Islet precursor cell (in vitro differentiated cells): ENCODE measurements around the gene SLCO6A1.
A peak's percentile ranks its signal among the peaks of the same experiment; 100 is the strongest.
"Not testable (repeated sequence)": the region's sequence is repeated elsewhere in the genome, so short reads cannot be mapped to it uniquely, and the experiment has no call there.

Experiments used
- DNase-seq: peaks from one replicate; pipeline ENCODE4 v3.0.0-alpha.2; 2018

SLCO6A1 gene, protein sequence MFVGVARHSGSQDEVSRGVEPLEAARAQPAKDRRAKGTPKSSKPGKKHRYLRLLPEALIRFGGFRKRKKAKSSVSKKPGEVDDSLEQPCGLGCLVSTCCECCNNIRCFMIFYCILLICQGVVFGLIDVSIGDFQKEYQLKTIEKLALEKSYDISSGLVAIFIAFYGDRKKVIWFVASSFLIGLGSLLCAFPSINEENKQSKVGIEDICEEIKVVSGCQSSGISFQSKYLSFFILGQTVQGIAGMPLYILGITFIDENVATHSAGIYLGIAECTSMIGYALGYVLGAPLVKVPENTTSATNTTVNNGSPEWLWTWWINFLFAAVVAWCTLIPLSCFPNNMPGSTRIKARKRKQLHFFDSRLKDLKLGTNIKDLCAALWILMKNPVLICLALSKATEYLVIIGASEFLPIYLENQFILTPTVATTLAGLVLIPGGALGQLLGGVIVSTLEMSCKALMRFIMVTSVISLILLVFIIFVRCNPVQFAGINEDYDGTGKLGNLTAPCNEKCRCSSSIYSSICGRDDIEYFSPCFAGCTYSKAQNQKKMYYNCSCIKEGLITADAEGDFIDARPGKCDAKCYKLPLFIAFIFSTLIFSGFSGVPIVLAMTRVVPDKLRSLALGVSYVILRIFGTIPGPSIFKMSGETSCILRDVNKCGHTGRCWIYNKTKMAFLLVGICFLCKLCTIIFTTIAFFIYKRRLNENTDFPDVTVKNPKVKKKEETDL

DNA sequence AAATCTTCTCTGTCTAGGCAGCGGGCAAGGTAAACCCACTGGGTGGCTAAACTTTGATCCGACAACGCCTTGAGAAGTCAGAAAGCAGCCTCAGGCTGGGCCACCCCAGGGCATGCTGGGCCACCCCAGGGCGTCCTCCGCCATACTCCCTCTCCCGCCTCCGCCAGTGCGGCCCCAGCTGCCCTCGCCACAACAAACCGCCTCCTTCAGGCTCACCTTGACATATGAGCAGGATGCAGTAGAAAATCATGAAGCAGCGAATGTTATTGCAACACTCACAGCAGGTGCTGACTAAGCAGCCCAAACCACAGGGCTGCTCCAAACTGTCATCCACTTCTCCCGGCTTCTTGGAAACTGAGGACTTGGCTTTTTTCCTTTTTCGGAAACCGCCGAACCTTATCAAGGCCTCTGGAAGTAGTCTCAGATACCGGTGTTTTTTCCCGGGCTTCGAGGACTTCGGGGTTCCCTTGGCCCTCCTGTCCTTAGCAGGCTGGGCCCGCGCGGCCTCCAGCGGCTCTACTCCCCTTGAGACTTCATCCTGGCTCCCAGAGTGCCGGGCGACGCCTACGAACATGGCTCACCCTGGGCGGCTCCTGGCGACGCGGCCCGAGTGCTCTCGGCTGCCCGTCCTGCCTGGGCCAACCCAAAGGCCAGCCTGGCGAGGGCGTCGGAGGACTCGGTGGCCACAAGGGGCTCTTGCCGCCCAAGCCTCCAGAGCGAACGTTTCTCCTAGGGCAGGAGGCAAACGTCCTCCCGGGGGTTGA, at the start of gene SLCO6A1:
Gene SLCO6A1, minus strand, starts transcription at position 731 of the 764 bp plus-strand sequence. Its CDS starts 157 bp downstream, at position 574.
- DNase-seq = no peak

DNA sequence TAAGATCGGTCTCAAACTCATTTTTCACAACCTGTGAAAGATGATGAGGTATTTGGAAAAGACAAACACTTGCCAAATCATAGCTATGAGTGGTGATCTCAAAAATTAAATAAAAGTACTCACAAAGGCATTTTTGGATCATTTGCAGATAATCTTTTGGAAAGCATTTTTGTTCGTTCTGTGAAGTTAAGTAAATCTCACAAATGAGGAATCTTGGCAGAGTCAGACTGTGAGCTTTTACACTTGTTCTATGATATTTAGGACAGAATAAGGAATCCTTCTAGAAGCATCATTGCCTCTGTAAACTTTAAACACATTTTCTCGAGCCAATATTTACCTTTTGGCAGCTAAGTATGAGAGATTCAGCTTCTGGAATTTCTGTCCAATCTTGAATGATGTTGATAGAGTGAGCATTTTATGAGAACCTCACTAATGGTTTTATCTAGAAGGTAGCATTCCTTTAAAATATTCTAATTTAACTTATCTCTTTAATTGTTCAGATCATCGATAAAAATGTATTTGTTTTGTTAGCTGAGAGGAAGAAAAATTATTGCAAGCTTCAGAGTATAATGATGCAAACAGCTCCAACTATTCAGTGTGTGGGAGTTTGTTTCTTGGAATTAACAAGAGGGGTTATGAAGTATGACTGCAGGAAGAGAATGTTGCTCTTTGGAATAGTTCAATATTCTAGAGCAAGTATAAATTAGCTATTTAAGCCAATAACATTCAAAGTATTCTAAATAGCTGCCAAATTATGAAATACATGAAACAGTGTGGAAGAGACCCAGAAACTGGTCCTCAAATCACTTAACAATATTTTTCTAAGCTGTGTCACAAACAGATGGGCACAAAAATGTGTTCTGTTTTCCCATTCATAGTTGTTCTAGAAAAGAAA, 48.6 kb upstream of the SLCO6A1 start:
- no peak for DNase-seq

DNA sequence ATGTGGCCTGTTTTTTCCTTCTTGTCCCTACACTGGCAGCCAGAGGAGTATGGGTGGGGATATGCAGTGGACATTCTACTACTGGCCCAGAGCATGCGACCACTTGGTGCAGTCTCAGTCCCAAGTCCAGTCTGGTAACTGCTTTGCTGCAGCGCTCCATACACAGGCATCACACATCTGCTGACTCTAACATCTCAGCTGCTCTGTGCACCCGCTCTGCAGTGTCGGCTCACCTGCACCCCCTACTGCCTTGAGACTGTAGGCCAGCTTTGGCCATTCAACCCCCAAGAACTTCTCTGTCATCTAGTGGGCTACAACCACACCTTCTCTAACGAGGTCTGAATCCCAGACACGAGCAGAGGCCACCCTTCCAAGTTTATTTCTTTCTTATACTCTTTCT, 46.4 kb upstream of the SLCO6A1 start:
- peak; percentile 89 for DNase-seq

DNA sequence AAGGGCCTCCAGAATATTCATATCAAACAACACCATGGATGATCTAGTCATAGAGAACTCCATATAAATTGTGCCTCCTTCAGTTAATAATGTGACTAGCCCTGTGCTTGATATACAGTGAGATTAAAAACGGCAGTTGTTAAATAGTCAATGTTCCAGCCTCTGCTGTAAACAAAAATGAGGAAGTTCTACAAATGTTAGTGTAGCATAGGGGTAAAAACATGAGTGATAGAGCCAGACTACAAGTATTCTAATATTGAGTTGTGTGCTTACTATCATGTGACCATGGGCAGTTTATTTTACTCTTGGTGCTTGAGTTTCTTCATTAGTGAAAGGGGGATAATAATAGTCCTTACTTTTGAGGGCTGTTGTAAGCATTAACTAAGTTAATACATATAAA, 43.3 kb upstream of the SLCO6A1 start:
- no peak for DNase-seq

DNA sequence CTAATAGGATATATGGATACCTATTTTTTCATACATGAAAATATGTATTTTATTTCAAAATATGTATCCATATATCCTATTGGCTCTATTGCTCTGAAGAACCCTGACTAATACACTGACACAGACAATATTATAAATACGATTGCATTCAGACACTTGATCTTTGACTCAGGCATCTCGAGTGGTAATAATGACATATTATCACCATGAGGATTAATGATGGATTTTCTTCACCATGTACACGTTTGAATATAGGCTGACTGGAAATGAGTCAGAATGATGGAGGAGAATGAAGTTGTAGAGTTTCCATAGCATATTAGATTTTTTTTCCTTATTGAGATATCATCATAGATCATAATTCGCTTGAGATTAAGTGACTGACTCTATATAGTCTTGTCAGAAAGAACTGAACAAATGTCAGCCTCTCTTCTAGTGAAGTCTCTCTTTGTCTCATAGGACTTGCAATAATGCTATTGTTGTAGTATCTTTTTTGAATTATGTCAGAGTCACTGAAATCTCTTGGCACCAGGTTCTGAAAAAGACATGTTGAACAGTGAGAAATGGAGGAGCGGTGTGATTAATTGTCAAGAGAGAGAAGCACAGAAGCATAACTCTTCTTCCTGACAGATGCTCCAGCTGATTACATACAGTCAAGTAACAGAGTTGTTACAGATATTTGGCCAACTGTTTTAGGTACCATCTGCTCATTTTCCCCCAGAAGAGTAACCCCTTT, 41.4 kb upstream of the SLCO6A1 start:
- DNase-seq = no peak

DNA sequence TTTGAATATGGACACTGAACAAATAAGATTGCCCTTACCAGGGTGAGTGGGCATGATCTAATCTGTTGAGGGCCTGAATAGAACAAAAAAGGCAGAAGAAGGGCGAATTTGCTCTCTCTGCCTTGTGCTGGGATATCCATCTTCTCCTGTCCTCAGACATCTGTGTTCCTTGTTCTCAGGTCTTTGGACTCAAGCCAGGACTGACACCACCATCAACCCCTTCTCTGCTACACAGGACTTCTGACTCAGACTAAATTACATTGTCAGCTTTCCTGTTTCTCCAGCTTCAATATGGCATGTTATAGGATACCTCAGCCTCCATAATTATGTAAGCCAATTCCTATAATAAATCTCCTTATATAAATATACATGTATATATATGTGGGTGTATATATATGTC, 40.8 kb upstream of the SLCO6A1 start:
- DNase-seq = no peak

DNA sequence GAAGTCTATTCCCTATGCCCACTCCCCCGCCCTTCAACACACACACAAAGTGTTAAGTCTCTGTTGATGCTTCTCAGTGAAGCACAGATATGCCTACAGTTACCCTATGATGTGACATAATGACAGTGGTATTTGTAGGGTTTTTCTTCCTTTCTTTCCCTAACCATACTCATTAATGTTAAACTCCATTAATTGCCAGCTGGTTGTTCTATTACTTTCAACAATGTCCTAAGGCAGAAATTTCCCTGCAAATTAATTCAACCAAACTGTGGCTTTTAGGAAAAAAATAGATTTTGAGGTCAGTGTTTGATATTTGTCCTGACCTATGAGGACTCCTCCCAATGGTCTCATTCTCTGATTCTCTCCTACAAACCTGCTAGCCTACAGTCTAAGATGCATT, 38.2 kb upstream of the SLCO6A1 start:
- no peak for DNase-seq

DNA sequence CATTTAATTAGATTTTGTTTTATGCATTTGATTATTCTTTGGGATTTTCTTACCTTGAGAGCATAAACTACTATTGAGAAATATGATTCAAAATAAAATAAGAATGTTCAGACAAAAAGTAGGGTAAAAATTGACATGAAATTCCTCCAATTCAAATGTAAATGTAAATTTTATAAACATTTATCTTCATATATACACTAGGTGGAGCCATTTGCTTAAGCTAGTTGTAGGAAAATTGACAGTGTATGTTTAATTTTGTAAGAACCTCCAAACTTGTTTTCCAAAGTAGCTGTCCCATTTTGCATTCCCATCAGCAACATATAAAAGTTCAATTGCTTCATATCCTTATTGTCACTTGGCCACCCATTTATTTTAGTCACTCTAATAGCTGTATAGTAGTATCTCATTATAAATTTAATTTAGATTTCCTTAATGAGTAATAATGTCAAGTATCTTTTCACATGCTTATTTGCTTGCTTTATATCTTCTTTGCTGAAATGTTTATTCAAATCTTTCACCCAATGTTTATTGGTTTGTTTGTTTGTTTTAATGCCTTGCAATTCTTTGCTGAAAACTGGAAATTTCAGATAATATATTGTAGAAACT, 37.6 kb upstream of the SLCO6A1 start:
- DNase-seq = no peak

DNA sequence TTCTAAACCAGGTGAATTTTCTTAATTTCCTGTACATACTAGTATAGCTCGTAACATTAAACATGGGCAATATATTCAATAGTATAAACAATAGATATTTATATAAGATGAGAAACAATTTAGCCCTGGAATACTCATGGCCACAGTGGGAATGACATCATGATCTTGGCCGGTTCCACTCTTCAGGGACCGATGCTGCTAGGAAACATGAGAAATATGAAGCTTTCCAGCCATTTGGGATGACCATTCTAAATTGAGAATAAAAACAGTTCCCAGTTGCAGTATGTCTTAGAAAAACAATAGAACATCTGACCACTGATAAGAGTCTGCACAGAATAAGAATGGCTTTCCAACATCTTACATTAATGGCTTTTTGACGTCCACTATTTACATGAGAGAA, 33.3 kb upstream of the SLCO6A1 start:
- no peak for DNase-seq

DNA sequence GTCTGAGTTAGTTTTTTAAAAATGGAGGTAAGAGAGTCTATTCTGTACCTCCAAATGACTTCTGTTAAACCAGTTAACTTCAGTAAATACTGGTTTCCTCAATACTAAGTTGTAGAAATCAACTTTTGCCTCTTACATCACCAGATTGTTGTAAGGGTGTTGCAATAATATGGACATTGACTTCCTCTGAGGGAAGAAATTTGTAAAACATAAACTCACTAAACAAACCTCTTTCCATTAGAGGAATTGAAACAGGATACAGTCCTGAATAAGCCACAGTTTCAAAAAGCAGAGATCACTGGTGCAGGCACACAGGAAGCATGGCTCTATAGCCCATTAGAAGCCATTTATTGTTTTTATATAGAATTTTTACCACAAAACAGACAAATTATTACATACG, 32.7 kb upstream of the SLCO6A1 start:
- DNase-seq = no peak

DNA sequence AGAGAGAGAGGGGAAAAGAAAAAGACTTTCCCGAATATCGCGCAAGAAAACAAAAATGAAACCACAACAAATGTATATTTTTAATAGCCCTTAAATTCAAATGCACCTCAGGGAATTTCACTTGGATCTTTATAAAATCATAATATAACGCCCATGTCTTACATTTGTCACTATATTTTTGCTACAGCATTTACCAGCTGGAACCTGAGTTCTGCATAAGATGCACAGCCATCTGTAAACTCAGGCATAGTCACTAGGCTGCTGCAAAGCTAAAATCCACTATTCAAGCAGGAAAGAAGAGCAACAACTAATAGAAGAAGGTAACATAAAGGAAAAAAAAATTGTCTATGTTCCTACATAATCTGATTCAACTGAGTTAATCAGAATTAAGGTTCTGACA, 30.6 kb upstream of the SLCO6A1 start:
- no peak for DNase-seq

DNA sequence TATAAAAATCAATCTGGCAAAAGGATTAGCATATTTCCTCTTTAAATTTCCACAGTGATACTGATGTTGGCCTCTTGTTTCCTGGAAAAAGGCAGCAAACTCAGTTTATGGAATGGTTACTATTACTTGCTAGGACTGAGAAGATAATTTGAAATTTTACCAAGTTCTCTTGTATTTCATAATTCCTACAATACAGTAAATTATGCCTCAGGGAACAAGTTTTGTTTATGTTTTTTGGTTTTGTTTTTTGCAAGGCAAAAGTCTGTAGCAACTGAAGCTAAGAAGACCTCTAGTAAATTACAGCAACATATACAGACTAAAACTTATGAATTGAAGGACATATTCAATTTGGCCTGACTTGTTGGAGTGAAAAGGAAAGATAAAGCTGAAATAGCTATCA, 30.2 kb upstream of the SLCO6A1 start:
- no peak for DNase-seq

DNA sequence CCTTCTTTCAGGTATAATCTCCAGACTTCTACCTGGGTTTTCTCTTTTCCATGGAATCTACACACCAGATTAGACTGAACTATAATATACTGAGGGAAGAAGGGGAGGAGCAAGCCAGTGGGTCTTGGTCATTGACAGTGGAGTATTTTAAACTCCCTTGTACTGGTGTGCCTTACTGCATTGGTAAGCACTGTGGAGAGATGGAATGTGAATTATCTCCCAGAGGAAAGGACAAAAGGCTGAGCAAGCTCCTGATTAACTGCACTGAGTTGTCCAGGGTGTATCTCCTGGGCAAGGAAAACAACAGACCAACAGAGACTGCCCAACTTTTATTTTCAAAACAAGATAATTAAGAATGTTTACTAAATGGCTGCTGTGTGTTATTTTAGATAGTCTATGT, 29.8 kb upstream of the SLCO6A1 start:
- DNase-seq = no peak

DNA sequence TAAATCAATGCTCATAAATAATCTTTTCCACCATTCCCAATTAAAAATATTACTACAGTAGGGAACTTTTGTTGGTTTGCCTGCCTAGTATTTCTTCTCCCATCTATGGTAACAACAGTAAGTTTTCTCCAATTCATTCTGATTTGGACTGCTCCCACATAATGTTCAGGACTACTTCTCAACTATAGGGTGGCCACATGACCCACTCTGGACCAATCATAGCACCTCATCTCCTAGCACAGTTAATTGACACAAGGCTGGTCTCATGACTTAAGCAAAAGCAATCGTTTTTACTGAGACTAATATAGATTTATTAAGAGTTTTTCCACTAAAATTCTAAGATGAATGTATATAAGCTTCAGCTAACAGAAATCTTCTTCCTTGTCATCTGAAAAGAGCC, 28.7 kb upstream of the SLCO6A1 start:
- DNase-seq = no peak

DNA sequence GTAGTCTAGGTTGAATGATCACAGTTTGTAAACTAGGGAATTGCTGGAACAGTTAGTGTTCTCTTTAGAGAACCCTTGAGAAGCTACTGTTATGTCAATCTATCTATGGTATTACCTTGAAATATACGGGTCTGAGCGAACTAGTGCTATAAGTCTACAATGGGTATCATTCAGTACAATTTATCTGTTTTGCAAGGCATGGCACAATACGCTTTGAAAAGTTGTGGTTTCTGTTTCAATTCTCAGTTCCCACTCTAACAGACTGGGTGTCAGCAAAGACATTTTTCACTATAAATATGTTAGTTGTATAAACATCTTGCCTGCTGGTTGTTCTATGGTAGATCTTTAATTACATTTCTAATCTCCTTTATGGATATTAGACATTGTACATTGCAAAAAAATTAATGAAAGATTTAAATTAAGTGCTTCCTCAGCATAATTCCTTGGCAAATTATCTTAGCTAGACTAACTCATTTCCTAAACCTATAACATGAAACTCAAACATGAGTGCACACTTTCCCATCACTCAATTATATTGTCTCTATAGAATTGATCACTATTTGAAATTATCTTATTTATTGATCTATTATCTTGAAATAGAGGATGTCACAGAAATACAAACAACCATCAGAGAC, 24.9 kb upstream of the SLCO6A1 start:
- no peak for DNase-seq

DNA sequence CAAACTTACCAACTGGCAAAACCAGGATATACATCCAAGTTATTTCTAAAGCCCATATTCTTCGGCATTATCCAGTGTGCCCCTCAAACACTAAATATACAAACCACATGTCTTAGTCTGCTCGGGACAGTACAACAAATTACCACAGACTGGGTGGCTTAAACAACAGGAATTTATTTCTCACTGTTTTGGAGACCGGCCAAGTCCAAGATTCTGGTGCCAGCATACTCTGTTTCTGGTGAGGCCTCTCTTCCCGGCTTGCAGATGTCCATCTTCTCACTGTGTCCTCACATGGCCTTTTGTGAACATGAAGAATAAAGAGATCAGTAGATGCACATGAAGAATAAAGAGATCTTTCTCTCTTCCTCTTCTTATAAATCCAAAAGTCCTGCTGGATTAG, 12.9 kb upstream of the SLCO6A1 start:
- DNase-seq = no peak

DNA sequence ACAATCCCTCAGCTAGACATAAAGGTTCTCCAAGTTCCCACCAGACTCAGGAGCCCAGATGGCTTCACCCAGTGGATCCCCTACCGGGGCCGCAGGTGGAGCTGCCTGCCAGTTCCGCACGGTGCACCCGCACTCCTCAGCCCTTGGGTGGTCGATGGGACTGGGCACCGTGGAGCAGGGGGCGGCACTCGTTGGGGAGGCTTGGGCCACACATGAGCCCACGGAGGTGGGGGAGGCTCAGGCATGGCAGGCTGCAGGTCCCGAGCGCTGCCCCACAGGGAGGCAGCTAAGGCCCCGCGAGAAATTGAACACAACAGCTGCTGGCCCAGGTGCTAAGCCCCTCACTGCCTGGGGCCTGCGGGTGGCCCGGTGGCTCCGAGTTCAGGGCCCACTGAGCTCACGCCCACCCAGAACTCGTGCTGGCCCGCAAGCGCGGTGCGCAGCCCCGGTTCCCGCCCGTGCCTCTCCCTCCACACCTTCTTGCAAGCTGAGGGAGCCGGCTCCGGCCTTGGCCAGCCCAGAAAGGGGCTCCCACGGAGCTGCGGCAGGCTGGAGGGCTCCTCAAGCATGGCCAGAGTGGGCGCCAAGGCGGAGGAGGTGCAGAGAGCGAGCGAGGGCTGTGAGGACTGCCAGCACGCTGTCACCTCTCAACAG, 7.4 kb downstream of the SLCO6A1 start:
- DNase-seq = not testable (repeated sequence)

DNA sequence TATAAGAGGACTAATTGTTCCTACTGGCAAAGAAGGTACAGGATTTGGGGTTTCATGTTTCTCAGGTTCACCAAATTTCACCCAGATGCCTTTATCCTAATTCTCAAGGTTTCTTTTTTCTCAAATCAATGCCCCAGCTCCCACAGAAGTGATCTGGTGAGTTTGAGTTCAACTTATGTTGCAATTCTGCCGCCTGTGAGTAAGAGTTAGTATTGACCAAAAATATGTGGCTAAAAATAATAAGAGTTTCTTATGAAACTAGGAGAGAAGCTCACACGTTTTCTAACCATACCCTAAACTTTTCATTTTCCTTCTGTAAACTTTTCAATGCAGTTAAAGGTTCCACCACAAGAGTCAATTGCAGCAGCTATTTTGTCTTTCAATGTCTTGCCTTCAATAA, 15.1 kb downstream of the SLCO6A1 start:
- no peak for DNase-seq

DNA sequence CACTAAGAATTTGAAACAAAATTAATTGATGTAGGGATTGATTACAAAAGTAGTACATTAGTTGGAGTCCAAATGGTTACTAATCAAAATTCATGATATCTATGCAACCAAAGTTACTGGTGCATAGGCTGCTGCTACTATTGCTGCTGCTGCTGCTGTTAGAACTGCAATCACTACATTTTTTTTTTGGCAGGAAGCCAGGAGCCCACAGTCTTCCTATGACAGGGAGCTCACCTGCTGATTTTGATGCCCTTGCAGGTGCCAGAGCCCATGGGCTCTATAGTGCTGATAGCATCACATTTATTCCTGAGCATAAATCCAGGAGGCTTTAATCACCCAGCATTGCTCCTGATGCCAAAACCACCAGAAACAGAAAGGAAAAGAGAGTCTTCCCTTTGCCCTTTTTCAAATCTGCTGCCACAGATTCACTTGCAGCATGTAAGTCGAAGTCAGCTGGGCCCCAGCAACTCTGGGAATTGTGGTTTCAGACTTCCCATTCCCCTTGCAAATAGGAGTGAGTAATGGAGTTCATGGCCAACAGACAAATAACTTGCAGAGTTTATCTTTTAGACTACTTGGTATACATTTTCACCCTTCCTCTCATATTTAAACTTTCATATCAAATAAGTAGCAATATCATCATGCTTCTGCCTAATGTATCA, 17.6 kb downstream of the SLCO6A1 start:
- DNase-seq = no peak

DNA sequence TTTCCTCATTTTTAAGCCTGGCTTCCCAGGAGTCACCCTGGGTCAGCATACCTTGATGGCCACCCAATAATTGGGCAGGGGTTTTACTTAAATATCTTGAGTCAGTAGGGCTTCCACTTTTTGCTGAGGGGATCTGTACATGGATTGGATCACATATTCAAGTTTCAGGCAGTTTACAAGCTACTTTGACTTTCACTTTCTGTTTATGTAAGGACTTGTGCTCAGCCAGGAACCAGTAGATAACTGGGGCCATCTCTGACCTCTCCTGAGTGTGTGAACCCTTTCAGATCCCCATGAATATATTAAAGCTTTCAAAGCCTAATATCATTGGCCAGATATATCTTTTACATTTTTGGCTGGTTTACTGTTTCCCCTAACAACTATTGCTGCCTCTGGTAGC, 45.1 kb downstream of the SLCO6A1 start:
- no peak for DNase-seq
